Erythroblast (primary cell): ENCODE results near the gene DTD1.
A peak's percentile ranks its signal among the peaks of the same experiment; 100 is the strongest.

Experiments used
- GATA1 ChIP-seq: IDR thresholded peaks from 2 replicates; pipeline ENCODE4 v1.6.1; 2011; ENCODE audit warnings: low read depth, mild to moderate bottlenecking, control low read depth, low read length, moderate library complexity
- POLR2A ChIP-seq: IDR thresholded peaks from 2 replicates; pipeline ENCODE4 v1.6.1; 2011; ENCODE audit warnings: mild to moderate bottlenecking, low read length

- peak; percentile 47 for TF ChIP-seq POLR2A
- TF ChIP-seq GATA1: no peak
These were observed at the start of gene DTD1 for GRCh38 chr20:18587665-18588573.
